B cell (primary cell): ENCODE measurements around the gene LRRC73. TPM values are rescaled to one million over a fixed set of nuclear protein-coding genes. Genes with fewer than 3 reads are reported as not detected.

Experiments
- ATAC-seq: fragments of 200-7000 bp; cut with Tn5 transposase; one replicate; pipeline ENCODE4 v1.10.0; 2021; ENCODE audit warnings: low read depth, mild to moderate bottlenecking, moderate number of reproducible peaks, moderate library complexity
- CTCF ChIA-PET: fragments of 350-600 bp; sonication (Branson Sonifier 250); formaldehyde crosslinking; loops from one replicate; lab custom pipeline; 2021; ENCODE audit warnings: antibody characterized with exemption, inconsistent platforms; lab: Charles Lee
- POLR2A ChIA-PET: fragments of 350-600 bp; sonication (Branson Sonifier 250); formaldehyde crosslinking; loops from one replicate; lab custom pipeline; 2021; ENCODE audit warnings: antibody characterized with exemption; lab: Charles Lee
- DNase-seq: peaks from one replicate; pipeline ENCODE4 v3.0.0; 2013
- H2AFZ ChIP-seq: 2 replicates; pipeline ENCODE4 v1.6.1; 2012; ENCODE audit warnings: mild to moderate bottlenecking, low read depth, low read length; ENCODE audit not compliant: insufficient read depth, poor library complexity, severe bottlenecking
- H3K27ac ChIP-seq, 2 donors: 1 replicate in 1 of 2; 2 replicates in 1 of 2; pipeline ENCODE4 v1.5.1; 2012 to 2013; ENCODE audit warnings: low read length in 2 of 2, mild to moderate bottlenecking in 2 of 2, moderate library complexity in 1 of 2
- H3K27me3 ChIP-seq, 4 experiments: fragments of 200-600 bp in 1 of 4; sonication (generic) in 1 of 4; replicated peaks in 1 of 4; 1 replicate in 2 of 4; 2 replicates in 2 of 4; pipeline versions ENCODE4 v1.6.1 to v1.7.0; 2013 to 2016; ENCODE audit warnings: low read length in 3 of 4, mild to moderate bottlenecking in 2 of 4, mixed read lengths in 1 of 4, moderate library complexity in 1 of 4; ENCODE audit not compliant: insufficient read depth in 4 of 4, control insufficient read depth in 3 of 4; ENCODE audit errors: control extremely low read depth in 1 of 4
- H3K36me3 ChIP-seq, 2 experiments: replicated peaks in 1 of 2; 1 replicate in 1 of 2; 2 replicates in 1 of 2; pipeline versions ENCODE4 v1.6.1 to v1.7.1; 2013; ENCODE audit warnings: low read length in 1 of 2; ENCODE audit not compliant: insufficient read depth in 2 of 2, control insufficient read depth in 1 of 2; ENCODE audit errors: control extremely low read depth in 1 of 2, extremely low read depth in 1 of 2
- H3K4me1 ChIP-seq, 2 donors: fragments of 200-600 bp in 1 of 2; sonication (generic) in 1 of 2; 1 replicate in 1 of 2; 2 replicates in 1 of 2; pipeline versions ENCODE4 v1.5.1 to v1.6.1; 2013 to 2017; ENCODE audit warnings: low read length in 2 of 2; ENCODE audit not compliant: control insufficient read depth in 2 of 2, insufficient read depth in 2 of 2
- H3K4me2 ChIP-seq: replicated peaks from 2 replicates; pipeline ENCODE3; 2012; ENCODE audit warnings: mild to moderate bottlenecking, low read depth, low read length; ENCODE audit not compliant: poor library complexity, severe bottlenecking
- H3K4me3 ChIP-seq, 5 experiments: fragments of 200-600 bp in 1 of 5; sonication (generic) in 1 of 5; 1 replicate in 3 of 5; 2 replicates in 2 of 5; pipeline versions ENCODE4 v1.5.1 to v1.7.0; 2011 to 2016; ENCODE audit warnings: low read length in 4 of 5, mild to moderate bottlenecking in 4 of 5, low read depth in 2 of 5, control low read depth in 1 of 5, moderate library complexity in 1 of 5; ENCODE audit not compliant: insufficient read depth in 1 of 5; ENCODE audit errors: control extremely low read depth in 1 of 5, extremely low read depth in 1 of 5
- H3K79me2 ChIP-seq: fragments of 200-600 bp; sonication (generic); one replicate; pipeline ENCODE4 v1.6.0; 2016; ENCODE audit warnings: low read length; ENCODE audit not compliant: control insufficient read depth, insufficient read depth
- H3K9ac ChIP-seq: fragments of 200-600 bp; sonication (generic); 2 replicates; pipeline ENCODE4 v1.6.1; 2017; ENCODE audit warnings: mild to moderate bottlenecking, low read length, moderate library complexity
- H3K9me3 ChIP-seq, 3 donors: one replicate each; pipeline versions ENCODE4 v1.6.1 to v1.7.1; 2013; ENCODE audit warnings: low read length in 2 of 3; ENCODE audit not compliant: control insufficient read depth in 2 of 3, insufficient read depth in 1 of 3; ENCODE audit errors: control extremely low read depth in 1 of 3
- H4K20me1 ChIP-seq: 2 replicates; pipeline ENCODE4 v1.6.0; 2012; ENCODE audit warnings: mild to moderate bottlenecking, low read length; ENCODE audit not compliant: insufficient read depth, control insufficient read depth, poor library complexity, severe bottlenecking
- H3K27ac Mint-ChIP-seq: one replicate; pipeline ENCODE4 v1.8.0; 2021; ENCODE audit warnings: mixed read lengths
- H3K27me3 Mint-ChIP-seq: one replicate; pipeline ENCODE4 v1.8.0; 2021; ENCODE audit warnings: mixed read lengths
- H3K4me1 Mint-ChIP-seq: one replicate; pipeline ENCODE4 v1.8.0; 2021; ENCODE audit warnings: mixed read lengths
- H3K4me3 Mint-ChIP-seq: one replicate; pipeline ENCODE4 v1.8.0; 2021; ENCODE audit warnings: mixed read lengths
- H3K9me3 Mint-ChIP-seq: one replicate; pipeline ENCODE4 v1.8.0; 2022; ENCODE audit warnings: mixed read lengths; ENCODE audit not compliant: insufficient read depth
- EZH2 ChIP-seq: IDR thresholded peaks from 2 replicates; pipeline ENCODE4 v1.6.1; 2012; ENCODE audit warnings: borderline replicate concordance, low read depth, mild to moderate bottlenecking, moderate library complexity, low read length; ENCODE audit not compliant: insufficient read depth, poor library complexity, severe bottlenecking
- WGBS: methylation state at CpG from one replicate; pipeline ENCODE4 v1.1.5; 2013; ENCODE audit warnings: missing lambda C conversion rate; ENCODE audit not compliant: insufficient coverage; 5-methylcytosine and 5-hydroxymethylcytosine counted together
- intact Hi-C: fragments of 100-400 bp; cut with micrococcal nuclease; formaldehyde crosslinking; loops from one replicate; pipeline ENCODE4 v1.10.0; 2022
- polyA plus RNA-seq: library from polyadenylated mRNA; depleted of rRNA; stranded (reverse); fragments of >200 nt; gene quantifications from 2 replicates; pipeline ENCODE4 v1.2.3, GENCODE V29; 2012
- total RNA-seq, 2 donors: library from RNA; stranded (reverse); fragments of 120-200 nt in 1 of 2; gene quantifications; 1 replicate in 1 of 2; 2 replicates in 1 of 2; pipeline versions ENCODE4 v1.2.3 to v1.2.4, GENCODE V29; 2013 to 2022
- TF ChIP-seq, protein P1 (sequence below): fragments of 200-600 bp; IDR thresholded peaks from one replicate; pipeline ENCODE4 v1.8.0; 2022; ENCODE audit warnings: antibody characterized with exemption, mild to moderate bottlenecking

Gene LRRC73
- total and polyA plus RNA-seq, 2 donors (not counting 1 experiment from before 2014, with no cell fraction given) = 0.06 to 0.99 TPM

DNA sequence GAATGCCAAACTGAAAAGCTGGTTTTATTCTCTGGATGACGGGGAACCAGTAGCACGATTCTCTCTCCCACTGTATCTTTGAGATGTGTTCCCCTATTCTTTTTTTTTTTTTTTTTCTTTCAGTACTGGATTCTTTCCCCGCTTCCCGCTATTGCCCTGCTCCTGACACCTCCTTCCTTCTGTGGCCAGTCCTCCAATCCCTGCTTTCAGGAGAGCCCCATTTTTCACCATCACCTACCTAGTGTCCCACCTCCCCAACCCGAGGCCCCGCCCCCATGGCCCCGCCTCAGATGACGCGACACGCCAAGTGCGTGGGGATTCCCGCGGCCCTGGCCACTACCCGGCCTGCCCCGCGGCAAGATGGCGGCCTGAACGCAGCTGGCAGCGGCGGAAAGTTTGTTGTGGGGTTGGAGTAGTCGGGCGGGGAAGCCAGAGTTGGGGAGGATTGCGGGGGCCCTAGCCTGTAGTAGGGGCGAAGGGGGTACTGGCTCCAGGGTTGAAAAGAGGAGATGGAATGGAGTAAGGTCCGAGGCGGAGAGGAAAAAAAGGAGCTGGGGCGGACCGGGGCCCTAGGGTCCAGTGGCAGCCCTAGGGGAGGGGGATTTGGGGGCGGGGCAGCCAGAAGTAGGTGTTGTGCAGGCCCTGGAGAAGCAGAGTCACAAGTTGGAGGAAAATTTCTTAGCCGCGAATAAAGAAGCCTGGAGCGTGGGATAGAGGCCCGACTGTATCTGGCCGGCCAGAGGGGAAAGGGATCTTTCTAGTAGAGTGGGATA, 32.7 kb downstream of the LRRC73 start, which contains the start of gene TJAP1:
TSS of gene TJAP1 (plus strand) at position 336 of the 773 bp plus-strand sequence. CDS start 21,432 bp downstream, outside the sequence.
- ChIA-PET POLR2A (interaction anchor here (0.6 to 1.7 kb wide), 10 partner anchors 19 to 253 kb away, joined by 3 to 8 read pairs (median 5); partner anchors contain the start of gene LRRC73), CTCF (interaction anchor here (0.5 to 1.6 kb wide), 6 partner anchors 22 to 1968 kb away, joined by 3 to 7 read pairs (median 4); partner anchors contain the start of gene DLK2)
- TF ChIP-seq, protein P1, sequence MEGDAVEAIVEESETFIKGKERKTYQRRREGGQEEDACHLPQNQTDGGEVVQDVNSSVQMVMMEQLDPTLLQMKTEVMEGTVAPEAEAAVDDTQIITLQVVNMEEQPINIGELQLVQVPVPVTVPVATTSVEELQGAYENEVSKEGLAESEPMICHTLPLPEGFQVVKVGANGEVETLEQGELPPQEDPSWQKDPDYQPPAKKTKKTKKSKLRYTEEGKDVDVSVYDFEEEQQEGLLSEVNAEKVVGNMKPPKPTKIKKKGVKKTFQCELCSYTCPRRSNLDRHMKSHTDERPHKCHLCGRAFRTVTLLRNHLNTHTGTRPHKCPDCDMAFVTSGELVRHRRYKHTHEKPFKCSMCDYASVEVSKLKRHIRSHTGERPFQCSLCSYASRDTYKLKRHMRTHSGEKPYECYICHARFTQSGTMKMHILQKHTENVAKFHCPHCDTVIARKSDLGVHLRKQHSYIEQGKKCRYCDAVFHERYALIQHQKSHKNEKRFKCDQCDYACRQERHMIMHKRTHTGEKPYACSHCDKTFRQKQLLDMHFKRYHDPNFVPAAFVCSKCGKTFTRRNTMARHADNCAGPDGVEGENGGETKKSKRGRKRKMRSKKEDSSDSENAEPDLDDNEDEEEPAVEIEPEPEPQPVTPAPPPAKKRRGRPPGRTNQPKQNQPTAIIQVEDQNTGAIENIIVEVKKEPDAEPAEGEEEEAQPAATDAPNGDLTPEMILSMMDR = no peak
- no peak for TF ChIP-seq EZH2
- Mint-ChIP-seq H3K27ac (peak within 1 kb of the TSS; percentile 98), H3K9me3 (no peaks in the 10 kb centered on the region), H3K4me1 (peaks cover 41% of the 10 kb centered on the region), H3K4me3 (peak within 1 kb of the TSS; percentile 96), H3K27me3 (no peaks in the 10 kb centered on the region)
- WGBS = 0% methylated on average over 29 of the region's 34 CpGs
- H3K27me3 ChIP-seq = no peaks in the 10 kb centered on the region
- DNase-seq (peak; percentile 94), ATAC-seq (peak; percentile 100)
- H4K20me1 ChIP-seq = peaks cover 6% of the 10 kb centered on the region
- peak within 1 kb of the TSS; percentile 87 for H2AFZ ChIP-seq
- peak within 1 kb of the TSS; percentile 80 for H3K4me2 ChIP-seq
- H3K9me3 ChIP-seq = no peaks in the 10 kb centered on the region
- H3K9ac ChIP-seq = peak within 1 kb of the TSS; percentile 95
- intact Hi-C loops = loop anchor here (1.0 to 2.0 kb wide), 8 partner anchors 23 to 306 kb away; partner anchors contain the start of genes ABCC10, CUL9, DLK2 and LRRC73
- peak within 1 kb of the TSS; percentile 51 to 81 (median 71) for H3K4me3 ChIP-seq
- peak within 1 kb of the TSS; percentile 79 to 97 for H3K27ac ChIP-seq
- H3K79me2 ChIP-seq = peaks cover 68% of the 10 kb centered on the region
- H3K36me3 ChIP-seq = no peaks in the 10 kb centered on the region
- peaks cover 14 to 22% of the 10 kb centered on the region in 2 donors for H3K4me1 ChIP-seq
